ENCODE measurements around the gene ASPHD2. TPM values are rescaled to one million over a fixed set of nuclear protein-coding genes. Genes with fewer than 3 reads are reported as not detected.

The ASPHD2 gene
- total RNA-seq, 1 donor from 2014 or later: 10.6 TPM

GRCh38 chr22:26482161-26482560 is 53.1 kb downstream of the ASPHD2 start:
- TF ChIP-seq CTCF (IDR thresholded peaks at IDR 0.05; ENCODE audit: insufficient read depth, low read length, poor library complexity, severe bottlenecking): no peak
- Histone ChIP-seq H3K36me3 (ENCODE audit: control insufficient read depth, insufficient read depth, low read length) (no peaks in the 10 kb centered on the region), H3K27me3 (ENCODE audit: control insufficient read depth, insufficient read depth, low read length) (no peaks in the 10 kb centered on the region), H3K4me3 (ENCODE audit: low read depth, low read length) (no peak overlapping the region)
- DNase-seq (ENCODE audit: low read depth): no peak

- Histone ChIP-seq H3K36me3 (ENCODE audit: control insufficient read depth, insufficient read depth, low read length) (peaks cover 1% of the 10 kb centered on the region), H3K27me3 (ENCODE audit: control insufficient read depth, insufficient read depth, low read length) (no peaks in the 10 kb centered on the region), H3K4me3 (ENCODE audit: low read depth, low read length) (peak overlapping the region; percentile 87)
- no peak for DNase-seq (ENCODE audit: low read depth)
- TF ChIP-seq CTCF (IDR thresholded peaks at IDR 0.05; ENCODE audit: insufficient read depth, low read length, poor library complexity, severe bottlenecking): no peak
These were observed 54.0 kb downstream of the ASPHD2 start for GRCh38 chr22:26483043-26483438.

- Histone ChIP-seq H3K36me3 (ENCODE audit: control insufficient read depth, insufficient read depth, low read length) (peaks cover 1% of the 10 kb centered on the region), H3K4me3 (ENCODE audit: low read depth, low read length) (peak within 1 kb of the TSS; percentile 87), H3K27me3 (ENCODE audit: control insufficient read depth, insufficient read depth, low read length) (no peaks in the 10 kb centered on the region)
- DNase-seq (ENCODE audit: low read depth): peak; percentile 50
- TF ChIP-seq CTCF (IDR thresholded peaks at IDR 0.05; ENCODE audit: insufficient read depth, low read length, poor library complexity, severe bottlenecking): no peak
These were observed 54.6 kb downstream of the ASPHD2 start, which contains the start of the genes HPS4 and SRRD for GRCh38 chr22:26483439-26484359. TSS of gene HPS4 (minus strand) at chr22:26483783. CDS start at chr22:26481762, 2,021 bp downstream. TSS of gene SRRD (plus strand) at chr22:26483877. CDS start at chr22:26483891, 14 bp downstream.

GRCh38 chr22:26484360-26484706 is 55.3 kb downstream of the ASPHD2 start:
- H3K27me3 ChIP-seq (ENCODE audit: control insufficient read depth, insufficient read depth, low read length): no peaks in the 10 kb centered on the region
- DNase-seq (ENCODE audit: low read depth): no peak
- peaks cover 1% of the 10 kb centered on the region for H3K36me3 ChIP-seq (ENCODE audit: control insufficient read depth, insufficient read depth, low read length)
- H3K4me3 ChIP-seq (ENCODE audit: low read depth, low read length): peak overlapping the region; percentile 87
- no peak for TF ChIP-seq CTCF (IDR thresholded peaks at IDR 0.05; ENCODE audit: insufficient read depth, low read length, poor library complexity, severe bottlenecking)

GRCh38 chr22:26485013-26485412 is 56.0 kb downstream of the ASPHD2 start:
- H3K36me3 ChIP-seq (ENCODE audit: control insufficient read depth, insufficient read depth, low read length): peaks cover 1% of the 10 kb centered on the region
- H3K4me3 ChIP-seq (ENCODE audit: low read depth, low read length): no peak overlapping the region
- no peaks in the 10 kb centered on the region for H3K27me3 ChIP-seq (ENCODE audit: control insufficient read depth, insufficient read depth, low read length)
- no peak for TF ChIP-seq CTCF (IDR thresholded peaks at IDR 0.05; ENCODE audit: insufficient read depth, low read length, poor library complexity, severe bottlenecking)
- DNase-seq (ENCODE audit: low read depth): no peak
